Measurements from ENCODE around the gene KMT2C. TPM values are rescaled to one million over a fixed set of nuclear protein-coding genes. Genes with fewer than 3 reads are reported as not detected.

KMT2C gene
- total and polyA plus RNA-seq, 4 donors = 6.3 to 35.3 (median 19.3) TPM

Small RNA genes within 50 kb of the gene (small RNA-seq; reads per million reads assigned to genes)
- gene AC104692.1 = not detected
- gene AC104692.2 = not detected
- not detected for gene RF00019

Other genes starting within 250 kb of the KMT2C start
- gene XRCC2, start 240.1 kb upstream of the KMT2C start, total RNA-seq = 1 to 10 TPM in 1 of 2 donors, under 1 TPM in 1; 0.33 to 6.2 TPM
- gene XRCC2, start 240.1 kb upstream of the KMT2C start, polyA plus RNA-seq = under 1 TPM; 0.08 to 0.13 TPM

Data from liver (tissue), 5 donors.